MM.1S (cell line): ENCODE measurements around the gene CAPRIN1.

Experiments used
- EZH2 ChIP-seq: fragments of 300-600 bp; sonication (generic); optimal IDR thresholded peaks from 2 replicates; pipeline ENCODE3; 2017; ENCODE audit warnings: low read depth, mild to moderate bottlenecking, antibody characterized with exemption, low read length, mixed read lengths
- EZH2phosphoT487 ChIP-seq: fragments of 300-600 bp; sonication (generic); IDR thresholded peaks from 2 replicates; pipeline ENCODE4 v1.6.1; 2018; ENCODE audit warnings: antibody characterized with exemption, low read length
- TF ChIP-seq, protein P1 (sequence below): fragments of 300-600 bp; sonication (generic); IDR thresholded peaks from 2 replicates; pipeline ENCODE4 v1.5.1; 2016; ENCODE audit warnings: antibody characterized with exemption, low read length, mixed read lengths

DNA sequence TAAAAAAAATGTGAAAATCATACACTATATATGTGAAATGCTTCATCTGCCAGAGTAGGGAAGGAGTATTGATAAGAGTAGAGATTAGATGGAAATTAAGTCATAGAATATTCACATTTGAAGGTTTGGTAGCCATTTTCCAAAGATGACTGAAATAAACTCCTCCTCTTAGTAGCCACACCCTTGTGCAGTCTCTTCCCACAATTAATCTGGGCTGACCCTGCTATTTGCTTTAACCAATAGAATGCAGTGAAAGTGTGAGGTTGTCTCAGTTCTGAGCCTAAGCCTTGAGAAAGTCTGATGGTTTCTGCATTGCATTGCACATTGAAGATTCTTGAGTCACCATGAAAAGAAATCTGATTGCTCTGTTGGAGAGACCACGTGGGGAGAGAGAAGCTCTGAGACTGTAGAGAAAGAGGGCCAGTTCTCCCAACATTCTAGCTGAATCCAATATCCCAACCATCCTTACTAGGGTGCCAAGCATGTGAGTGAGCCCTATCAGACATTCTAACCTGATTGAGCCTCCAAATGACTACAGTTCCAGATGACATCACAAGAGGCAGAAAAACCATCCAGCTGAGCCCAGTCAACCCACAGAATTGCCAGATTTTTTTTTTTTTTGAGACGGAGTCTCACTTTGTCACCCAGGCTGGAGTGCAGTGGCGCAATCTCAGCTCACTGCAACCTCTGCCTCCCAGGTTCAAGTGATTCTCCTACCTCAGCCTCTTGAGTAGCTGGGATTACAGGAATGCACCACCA, 29.4 kb upstream of the CAPRIN1 start:
- TF ChIP-seq, protein P1, sequence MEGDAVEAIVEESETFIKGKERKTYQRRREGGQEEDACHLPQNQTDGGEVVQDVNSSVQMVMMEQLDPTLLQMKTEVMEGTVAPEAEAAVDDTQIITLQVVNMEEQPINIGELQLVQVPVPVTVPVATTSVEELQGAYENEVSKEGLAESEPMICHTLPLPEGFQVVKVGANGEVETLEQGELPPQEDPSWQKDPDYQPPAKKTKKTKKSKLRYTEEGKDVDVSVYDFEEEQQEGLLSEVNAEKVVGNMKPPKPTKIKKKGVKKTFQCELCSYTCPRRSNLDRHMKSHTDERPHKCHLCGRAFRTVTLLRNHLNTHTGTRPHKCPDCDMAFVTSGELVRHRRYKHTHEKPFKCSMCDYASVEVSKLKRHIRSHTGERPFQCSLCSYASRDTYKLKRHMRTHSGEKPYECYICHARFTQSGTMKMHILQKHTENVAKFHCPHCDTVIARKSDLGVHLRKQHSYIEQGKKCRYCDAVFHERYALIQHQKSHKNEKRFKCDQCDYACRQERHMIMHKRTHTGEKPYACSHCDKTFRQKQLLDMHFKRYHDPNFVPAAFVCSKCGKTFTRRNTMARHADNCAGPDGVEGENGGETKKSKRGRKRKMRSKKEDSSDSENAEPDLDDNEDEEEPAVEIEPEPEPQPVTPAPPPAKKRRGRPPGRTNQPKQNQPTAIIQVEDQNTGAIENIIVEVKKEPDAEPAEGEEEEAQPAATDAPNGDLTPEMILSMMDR, result no peak
- TF ChIP-seq EZH2phosphoT487, result no peak
- TF ChIP-seq EZH2, result no peak
